Endothelial cell of umbilical vein (primary cell): Measurements from ENCODE around the gene SIRT5. TPM values are rescaled to one million over a fixed set of nuclear protein-coding genes. Genes with fewer than 3 reads are reported as not detected.

ENCODE experiments used
- BruUV-seq: library from RNA; stranded (reverse); fragments of 400-500 nt; replicated peaks from 2 replicates; lab custom pipeline; 2021; lab: Mats Ljungman, UMichigan
- CTCF ChIA-PET: fragments of 300-600, 350-600 bp; sonication (Branson Sonifier 250); formaldehyde crosslinking; loops from one replicate; lab custom pipeline; 2021; ENCODE audit warnings: antibody characterized with exemption, inconsistent platforms; lab: Charles Lee
- POLR2A ChIA-PET: fragments of 300-600, 350-600 bp; sonication (Branson Sonifier 250); formaldehyde crosslinking; loops from one replicate; lab custom pipeline; 2021; ENCODE audit warnings: antibody characterized with exemption, inconsistent platforms; lab: Charles Lee
- DNase-seq: peaks from one replicate; pipeline ENCODE4 v3.0.0-alpha.2; 2011; ENCODE audit warnings: low read depth, low spot score
- FAIRE-seq: peaks from 2 replicates; lab custom pipeline; 2011; peaks lifted over from hg19 to GRCh38; lab: Jason Lieb, UNC
- H2AFZ ChIP-seq: 2 replicates; pipeline ENCODE4 v1.6.0; 2012; ENCODE audit warnings: low read depth, low read length, control low read depth, inconsistent platforms
- H3K27ac ChIP-seq: 2 replicates; pipeline ENCODE4 v1.5.1; 2011; ENCODE audit warnings: low read depth, mild to moderate bottlenecking, control low read depth, low read length, moderate library complexity; ENCODE audit not compliant: insufficient read depth
- H3K27me3 ChIP-seq, 2 experiments: 2 replicates each; pipeline versions ENCODE4 v1.6.0 to v1.6.1; 2011; ENCODE audit warnings: low read length in 2 of 2, mixed read lengths in 1 of 2; ENCODE audit not compliant: control insufficient read depth in 2 of 2, insufficient read depth in 2 of 2
- H3K36me3 ChIP-seq, 2 experiments: 2 replicates in 1 of 2; 3 replicates in 1 of 2; pipeline ENCODE4 v1.5.1; 2011; ENCODE audit warnings: low read length in 2 of 2, mild to moderate bottlenecking in 1 of 2, moderate library complexity in 1 of 2; ENCODE audit not compliant: control insufficient read depth in 2 of 2, insufficient read depth in 2 of 2; ENCODE audit errors: extremely low read depth in 1 of 2
- H3K4me1 ChIP-seq: 3 replicates; pipeline ENCODE4 v1.5.1; 2011; ENCODE audit warnings: mild to moderate bottlenecking, low read length; ENCODE audit not compliant: control insufficient read depth, insufficient read depth; ENCODE audit errors: extremely low read depth
- H3K4me2 ChIP-seq: 2 replicates; pipeline ENCODE4 v1.6.1; 2011; ENCODE audit warnings: low read length, control low read depth, mixed read lengths; ENCODE audit not compliant: insufficient read depth
- H3K4me3 ChIP-seq, 3 experiments: fragments of 200-600 bp in 1 of 3; sonication (generic), shearing (Covaris generic) in 1 of 3; replicated peaks in 1 of 3; 2 replicates each; pipeline ENCODE4 v1.5.1; 2011 to 2016; ENCODE audit warnings: control low read depth in 3 of 3, low read length in 3 of 3, mild to moderate bottlenecking in 2 of 3, inconsistent platforms in 1 of 3, low read depth in 1 of 3, moderate library complexity in 1 of 3; ENCODE audit not compliant: insufficient read depth in 1 of 3
- H3K79me2 ChIP-seq: 2 replicates; pipeline ENCODE4 v1.6.0; 2012; ENCODE audit warnings: low read length, inconsistent platforms; ENCODE audit not compliant: control insufficient read depth, insufficient read depth
- H3K9ac ChIP-seq: replicated peaks from 2 replicates; pipeline ENCODE3; 2011; ENCODE audit warnings: low read length, control low read depth; ENCODE audit not compliant: insufficient read depth; ENCODE audit errors: extremely low read depth
- H3K9me1 ChIP-seq: replicated peaks from 3 replicates; pipeline ENCODE4 v1.6.0; 2011; ENCODE audit warnings: mild to moderate bottlenecking, low read length; ENCODE audit not compliant: control insufficient read depth, insufficient read depth; ENCODE audit errors: extremely low read depth
- H3K9me3 ChIP-seq: replicated peaks from 2 replicates; pipeline ENCODE4 v1.5.1; 2012; ENCODE audit warnings: low read length, inconsistent platforms; ENCODE audit not compliant: control insufficient read depth, insufficient read depth
- H4K20me1 ChIP-seq: replicated peaks from 2 replicates; pipeline ENCODE3; 2011; ENCODE audit warnings: mild to moderate bottlenecking, low read length; ENCODE audit not compliant: control insufficient read depth, insufficient read depth; ENCODE audit errors: extremely low read depth
- CTCF ChIP-seq, 2 donors: IDR thresholded peaks; 1 replicate in 1 of 2; 2 replicates in 1 of 2; pipeline ENCODE4 v1.5.1; 2011; ENCODE audit warnings: low read length in 2 of 2, mild to moderate bottlenecking in 2 of 2, moderate library complexity in 2 of 2, control low read depth in 1 of 2, inconsistent platforms in 1 of 2, low read depth in 1 of 2; ENCODE audit not compliant: insufficient read depth in 1 of 2; ENCODE audit errors: extremely low read depth in 1 of 2
- EZH2 ChIP-seq: IDR thresholded peaks from 2 replicates; pipeline ENCODE4 v1.6.1; 2012; ENCODE audit warnings: borderline replicate concordance, low read depth, mild to moderate bottlenecking, moderate library complexity, low read length, inconsistent platforms; ENCODE audit not compliant: severe bottlenecking
- FOS ChIP-seq: IDR thresholded peaks from 2 replicates; pipeline ENCODE4 v1.6.1; 2011; ENCODE audit warnings: mild to moderate bottlenecking, low read length, moderate library complexity, borderline replicate concordance; ENCODE audit not compliant: insufficient read depth
- GATA2 ChIP-seq: IDR thresholded peaks from 2 replicates; pipeline ENCODE4 v1.7.0; 2011; ENCODE audit warnings: low read depth, mild to moderate bottlenecking, moderate library complexity, mixed read lengths, low read length; ENCODE audit not compliant: insufficient read length, insufficient read depth
- JUN ChIP-seq: IDR thresholded peaks from 2 replicates; pipeline ENCODE4 v1.6.1; 2011; ENCODE audit warnings: borderline replicate concordance, low read depth; ENCODE audit not compliant: insufficient read length, insufficient read depth
- MAX ChIP-seq: IDR thresholded peaks from 2 replicates; pipeline ENCODE4 v1.6.1; 2011; ENCODE audit not compliant: insufficient read depth, insufficient read length
- MYC ChIP-seq: IDR thresholded peaks from one replicate; pipeline ENCODE4 v1.6.1; 2011; ENCODE audit warnings: mild to moderate bottlenecking, low read depth, low read length
- POLR2A ChIP-seq: IDR thresholded peaks from 2 replicates; pipeline ENCODE4 v1.6.1; 2012; ENCODE audit warnings: low read depth, mild to moderate bottlenecking, control low read depth, low read length
- POLR2AphosphoS5 ChIP-seq: IDR thresholded peaks from 2 replicates; pipeline ENCODE4 v1.6.1; 2012; ENCODE audit warnings: low read depth, mild to moderate bottlenecking, control low read depth, low read length, moderate library complexity; ENCODE audit not compliant: insufficient read depth
- dilution Hi-C: fragments of 300-500 bp; cut with MboI; formaldehyde crosslinking; loops from one replicate; pipeline ENCODE4 v1.15.0; 2019; ENCODE audit warnings: low sequenced_read_pairs; ENCODE audit not compliant: extremely low pct_ligation_motif_present
- intact Hi-C: fragments of 100-400 bp; cut with micrococcal nuclease; formaldehyde crosslinking; loops from one replicate; pipeline ENCODE4 v1.10.0; 2022
- polyA plus RNA-seq, 4 experiments: library from polyadenylated mRNA; depleted of rRNA in 3 of 4; stranded (reverse) in 3 of 4; unstranded in 1 of 4; fragments of >200 nt; gene quantifications; 2 replicates each; pipeline versions ENCODE4 v1.2.1 to v1.2.3, GENCODE V29; 2011 to 2012; ENCODE audit warnings: missing spikeins in 1 of 4
- total RNA-seq: library from RNA; stranded (reverse); gene quantifications from 2 replicates; pipeline ENCODE4 v1.2.3, GENCODE V29; 2021

The SIRT5 gene
- total and polyA plus RNA-seq, 2 donors (not counting 3 experiments of a cell fraction or from before 2014, with no cell fraction given) = 4.7 to 7.2 TPM

- no peaks in the 10 kb centered on the region for H4K20me1 ChIP-seq
- H2AFZ ChIP-seq = no peak overlapping the region
- CTCF ChIA-PET = interaction anchor here (0.9 to 1.3 kb wide), 5 partner anchors 11 to 67 kb away, joined by 3 to 4 read pairs (median 3); partner anchors contain the start of genes NOL7 and SIRT5
- TF ChIP-seq POLR2AphosphoS5 (no peak), GATA2 (no peak), MYC (no peak), FOS (no peak), EZH2 (no peak), CTCF (IDR thresholded peaks at IDR 0.05; ENCODE audit: extremely low read depth in 1 of 2, insufficient read depth in 1 of 2, low read depth in 1 of 2, low read length in 2 of 2) (no peak), POLR2A (no peak), MAX (no peak), JUN (no peak)
- no peak overlapping the region for H3K27ac ChIP-seq
- dilution Hi-C loops (no loop called here), intact Hi-C loops (no loop called here)
- FAIRE-seq (no peak), DNase-seq (no peak)
- no TSS peak for BruUV-seq
- no peaks in the 10 kb centered on the region for H3K79me2 ChIP-seq
- H3K9ac ChIP-seq = no peak overlapping the region
- no peaks in the 10 kb centered on the region for H3K4me1 ChIP-seq
- no peak overlapping the region for H3K4me2 ChIP-seq
- H3K27me3 ChIP-seq = no peaks in the 10 kb centered on the region
- H3K4me3 ChIP-seq = no peak overlapping the region
- POLR2A ChIA-PET = no interaction called here
- H3K36me3 ChIP-seq = peaks cover 0 to 4% of the 10 kb centered on the region in 2 experiments
- no peaks in the 10 kb centered on the region for H3K9me1 ChIP-seq
- H3K9me3 ChIP-seq = no peaks in the 10 kb centered on the region
Measured at GRCh38 chr6:13604546-13605416, 30.4 kb downstream of the SIRT5 start.
